Subcutaneous abdominal adipose tissue (tissue), 5 donors: Measurements from ENCODE around the gene FADS3.

Experiments used
- H3K27ac ChIP-seq: one replicate; pipeline ENCODE4 v1.7.0; 2013; ENCODE audit warnings: low read depth, mild to moderate bottlenecking, inconsistent platforms, low read length, moderate library complexity
- H3K27me3 ChIP-seq, 5 donors: one replicate each; pipeline ENCODE4 v1.7.0; 2013; ENCODE audit warnings: low read length in 5 of 5, inconsistent platforms in 1 of 5; ENCODE audit not compliant: control insufficient read depth in 5 of 5, insufficient read depth in 4 of 5
- H3K36me3 ChIP-seq, 5 donors: one replicate each; pipeline ENCODE4 v1.7.0; 2013; ENCODE audit warnings: low read length in 5 of 5; ENCODE audit not compliant: control insufficient read depth in 5 of 5, insufficient read depth in 5 of 5
- H3K4me1 ChIP-seq, 5 donors: one replicate each; pipeline ENCODE4 v1.7.0; 2013; ENCODE audit warnings: low read length in 5 of 5, mild to moderate bottlenecking in 3 of 5, moderate library complexity in 1 of 5; ENCODE audit not compliant: control insufficient read depth in 5 of 5, insufficient read depth in 5 of 5
- H3K4me3 ChIP-seq, 5 donors: one replicate each; pipeline ENCODE4 v1.7.0; 2013; ENCODE audit warnings: low read length in 5 of 5, low read depth in 1 of 5
- H3K9ac ChIP-seq, 5 donors: one replicate each; pipeline ENCODE4 v1.7.0; 2013; ENCODE audit warnings: low read length in 5 of 5, mild to moderate bottlenecking in 4 of 5, moderate library complexity in 3 of 5
- H3K9me3 ChIP-seq, 5 donors: one replicate each; pipeline ENCODE4 v1.7.0; 2013; ENCODE audit warnings: low read length in 5 of 5; ENCODE audit not compliant: control insufficient read depth in 5 of 5
- donor health status: healthy.
- donor health status: healthy.
- donor health status: healthy.
- donor health status: healthy.
- donor health status: healthy.

FADS3 gene

GRCh38 chr11:61864814-61865775 is 26.2 kb downstream of the FADS3 start:
- no peak overlapping the region for H3K9ac ChIP-seq
- no peak overlapping the region for H3K27ac ChIP-seq
- peaks cover 0 to 9% (median 6%) of the 10 kb centered on the region in 5 donors for H3K4me1 ChIP-seq
- peaks cover 0 to 40% (median 29%) of the 10 kb centered on the region in 5 donors for H3K36me3 ChIP-seq
- H3K9me3 ChIP-seq = no peaks in the 10 kb centered on the region
- H3K27me3 ChIP-seq = no peaks in the 10 kb centered on the region
- no peak overlapping the region for H3K4me3 ChIP-seq

- H3K9ac ChIP-seq = no peak overlapping the region
- H3K36me3 ChIP-seq = peaks cover 0 to 48% (median 36%) of the 10 kb centered on the region in 5 donors
- H3K4me1 ChIP-seq = peaks cover 0 to 6% (median 4%) of the 10 kb centered on the region in 5 donors
- H3K27ac ChIP-seq = no peak overlapping the region
- no peaks in the 10 kb centered on the region for H3K9me3 ChIP-seq
- no peaks in the 10 kb centered on the region for H3K27me3 ChIP-seq
- no peak overlapping the region for H3K4me3 ChIP-seq
Observed at GRCh38 chr11:61863548-61864081, 27.7 kb downstream of the FADS3 start.

- Histone ChIP-seq H3K36me3 (peaks cover 0 to 48% (median 36%) of the 10 kb centered on the region in 5 donors), H3K9me3 (no peaks in the 10 kb centered on the region), H3K4me3 (no peak overlapping the region), H3K27me3 (no peaks in the 10 kb centered on the region), H3K27ac (no peak overlapping the region), H3K9ac (no peak overlapping the region), H3K4me1 (peaks cover 0 to 6% (median 4%) of the 10 kb centered on the region in 5 donors)
Observed at GRCh38 chr11:61862714-61863547, 28.4 kb downstream of the FADS3 start.

- H3K4me3 ChIP-seq = no peak overlapping the region
- H3K27me3 ChIP-seq = no peaks in the 10 kb centered on the region
- H3K27ac ChIP-seq = no peak overlapping the region
- H3K36me3 ChIP-seq = peaks cover 0 to 61% (median 48%) of the 10 kb centered on the region in 5 donors
- no peak overlapping the region for H3K9ac ChIP-seq
- H3K4me1 ChIP-seq = peaks cover 0 to 6% (median 4%) of the 10 kb centered on the region in 5 donors
- H3K9me3 ChIP-seq = no peaks in the 10 kb centered on the region
Observed at GRCh38 chr11:61861634-61862033, 29.7 kb downstream of the FADS3 start.

GRCh38 chr11:61860054-61860903 is 31.1 kb downstream of the FADS3 start:
- no peak overlapping the region for H3K4me3 ChIP-seq
- H3K27ac ChIP-seq = no peak overlapping the region
- H3K9ac ChIP-seq = no peak overlapping the region
- peaks cover 0 to 6% (median 4%) of the 10 kb centered on the region in 5 donors for H3K4me1 ChIP-seq
- no peaks in the 10 kb centered on the region for H3K9me3 ChIP-seq
- H3K27me3 ChIP-seq = no peaks in the 10 kb centered on the region
- H3K36me3 ChIP-seq = peaks cover 0 to 62% (median 44%) of the 10 kb centered on the region in 5 donors

GRCh38 chr11:61855939-61856680 is 35.2 kb downstream of the FADS3 start:
- Histone ChIP-seq H3K4me3 (no peak overlapping the region), H3K9ac (no peak overlapping the region), H3K9me3 (no peaks in the 10 kb centered on the region), H3K27me3 (no peaks in the 10 kb centered on the region), H3K36me3 (peaks cover 0 to 54% (median 35%) of the 10 kb centered on the region in 5 donors), H3K27ac (no peak overlapping the region), H3K4me1 (peaks cover 1 to 14% (median 7%) of the 10 kb centered on the region in 5 donors)

- H3K27ac ChIP-seq = no peak overlapping the region
- no peaks in the 10 kb centered on the region for H3K9me3 ChIP-seq
- H3K4me1 ChIP-seq = peaks cover 1 to 16% (median 8%) of the 10 kb centered on the region in 5 donors
- peaks cover 0 to 55% (median 31%) of the 10 kb centered on the region in 5 donors for H3K36me3 ChIP-seq
- H3K27me3 ChIP-seq = no peaks in the 10 kb centered on the region
- H3K4me3 ChIP-seq = no peak overlapping the region
- H3K9ac ChIP-seq = no peak overlapping the region
Observed at GRCh38 chr11:61854966-61855714, 36.2 kb downstream of the FADS3 start.

GRCh38 chr11:61854206-61854895 is 37.0 kb downstream of the FADS3 start:
- Histone ChIP-seq H3K27me3 (no peaks in the 10 kb centered on the region), H3K36me3 (peaks cover 0 to 55% (median 32%) of the 10 kb centered on the region in 5 donors), H3K4me3 (no peak overlapping the region), H3K9ac (no peak overlapping the region), H3K9me3 (no peaks in the 10 kb centered on the region), H3K27ac (no peak overlapping the region), H3K4me1 (peaks cover 1 to 16% (median 8%) of the 10 kb centered on the region in 5 donors)
